ENCODE measurements around the gene ZNF277. TPM values are rescaled to one million over a fixed set of nuclear protein-coding genes. Genes with fewer than 3 reads are reported as not detected.

The ZNF277 gene
- total and polyA plus RNA-seq, 10 of the 15 experiments (the other 5 are each of a cell fraction or from before 2014, with no cell fraction given) = 10.6 to 33.9 (median 22.0) TPM

GRCh38 chr7:112322070-112322469, 115.6 kb downstream of the ZNF277 start (continued):
- TF ChIP-seq CUX1 (IDR thresholded peaks at IDR 0.05; ENCODE audit: insufficient replicate concordance, low read depth, low read length) = no peak

- in situ Hi-C loops (cut with MboI) = no loop called here
Observed at GRCh38 chr7:112327566-112327965, 121.1 kb downstream of the ZNF277 start.

More at GRCh38 chr7:112327566-112327965, 121.1 kb downstream of the ZNF277 start:
- H4K20me1 ChIP-seq (ENCODE audit: control insufficient read depth, insufficient read depth) = no peaks in the 10 kb centered on the region
- H3K36me3 ChIP-seq (ENCODE audit: control insufficient read depth in 2 of 2, insufficient read depth in 2 of 2, low read length in 1 of 2) = no peaks in the 10 kb centered on the region; a peak in 1 of 4 replicates
- H2AFZ ChIP-seq (ENCODE audit: control insufficient read depth, low read depth, low read length) = no peak overlapping the region
- H3K27me3 ChIP-seq (replicated peaks in 1 of 2; ENCODE audit: control insufficient read depth in 2 of 2, insufficient read depth in 2 of 2, low read length in 1 of 2) = no peaks in the 10 kb centered on the region
- ChIA-PET CTCF (interaction anchor here (0.6 to 1.1 kb wide), 2 partner anchors 20 to 418 kb away, joined by 3 to 5 read pairs; no protein-coding TSS in a partner anchor), POLR2A (no interaction called here), SMC1A (ENCODE audit: uncharacterized antibody, unreplicated experiment) (no interaction called here), RAD21 (ENCODE audit: unreplicated experiment) (no interaction called here)
- WGBS (ENCODE audit: insufficient coverage, insufficient replicate concordance, low lambda C conversion rate, missing lambda C conversion rate) = 100% methylated on average over 1 of the region's 1 CpG
- no peak overlapping the region for H3K9ac ChIP-seq (ENCODE audit: control insufficient read depth, insufficient read depth, low read length)
- no TSS peak for BruUV-seq (replicated peaks)
- ATAC-seq (no peak), DNase-seq (ENCODE audit: low read depth, low spot score) (no peak), FAIRE-seq (no peak)
- intact Hi-C loops (cut with micrococcal nuclease; ENCODE audit: unreplicated experiment) = no loop called here
- no peak overlapping the region for H3K27ac ChIP-seq (ENCODE audit: control insufficient read depth, insufficient read depth)
- H3K79me2 ChIP-seq (ENCODE audit: control insufficient read depth, insufficient read depth, low read length) = no peaks in the 10 kb centered on the region
- no peaks in the 10 kb centered on the region for H3K4me1 ChIP-seq (ENCODE audit: control insufficient read depth, insufficient read depth, low read length)
- TF ChIP-seq E2F4 (IDR thresholded peaks at IDR 0.05; ENCODE audit: low read depth, low read length) = no peak
- TF ChIP-seq PKNOX1 (IDR thresholded peaks at IDR 0.05) = no peak
- no peak for TF ChIP-seq CREB1 (IDR thresholded peaks at IDR 0.05; ENCODE audit: low read depth)
- TF ChIP-seq NFYB (IDR thresholded peaks at IDR 0.05; ENCODE audit: insufficient read depth, low read depth, low read length) = no peak
- H3K4me2 ChIP-seq (ENCODE audit: control insufficient read depth, insufficient read depth) = no peak overlapping the region
- no peaks in the 10 kb centered on the region for H3K9me3 ChIP-seq (replicated peaks; ENCODE audit: control insufficient read depth, insufficient read depth, low read length)
- H3K4me3 ChIP-seq = no peak overlapping the region
